Ammon's horn (tissue), 1 donor: ENCODE measurements around the gene GRXCR2.
"Not testable (repeated sequence)": the region's sequence is repeated elsewhere in the genome, so short reads cannot be mapped to it uniquely, and the experiment has no call there.

Experiments used
- DNase-seq: peaks from one replicate; pipeline ENCODE4 v3.0.0-alpha.2; 2016; ENCODE audit warnings: low spot score

The GRXCR2 gene

GRCh38 chr5:145874765-145875164, 2.0 kb upstream of the GRXCR2 start:
- DNase-seq: no peak

GRCh38 chr5:145872486-145872885, 328 bp downstream of the GRXCR2 start:
- no peak for DNase-seq

- no peak for DNase-seq
These were observed 3.1 kb downstream of the GRXCR2 start for GRCh38 chr5:145869753-145870152.

- DNase-seq: no peak
These were observed 5.0 kb downstream of the GRXCR2 start for GRCh38 chr5:145867806-145868205.

GRCh38 chr5:145864432-145864831, 8.4 kb downstream of the GRXCR2 start:
- DNase-seq: not testable (repeated sequence)

- no peak for DNase-seq
These were observed 9.8 kb downstream of the GRXCR2 start for GRCh38 chr5:145863003-145863402.

GRCh38 chr5:145859897-145860296, 12.9 kb downstream of the GRXCR2 start:
- no peak for DNase-seq

GRCh38 chr5:145859453-145859852, 13.4 kb downstream of the GRXCR2 start:
- no peak for DNase-seq

- no peak for DNase-seq
These were observed 13.9 kb downstream of the GRXCR2 start for GRCh38 chr5:145858959-145859358.

GRCh38 chr5:145856285-145856818, 16.5 kb downstream of the GRXCR2 start:
- DNase-seq: peak; percentile 12

GRCh38 chr5:145855763-145856267, 17.0 kb downstream of the GRXCR2 start:
- DNase-seq: no peak

GRCh38 chr5:145854651-145855258, 18.1 kb downstream of the GRXCR2 start:
- no peak for DNase-seq

GRCh38 chr5:145853781-145854376, 18.9 kb downstream of the GRXCR2 start:
- no peak for DNase-seq

GRCh38 chr5:145852990-145853389, 19.8 kb downstream of the GRXCR2 start:
- no peak for DNase-seq

- DNase-seq: no peak
These were observed 24.0 kb downstream of the GRXCR2 start for GRCh38 chr5:145848854-145849253.

- DNase-seq: no peak
These were observed 25.0 kb downstream of the GRXCR2 start for GRCh38 chr5:145847499-145848497.

GRCh38 chr5:145846081-145846480, 26.7 kb downstream of the GRXCR2 start:
- DNase-seq: no peak

GRCh38 chr5:145841299-145841698, 31.5 kb downstream of the GRXCR2 start:
- no peak for DNase-seq

- no peak for DNase-seq
These were observed 32.2 kb downstream of the GRXCR2 start for GRCh38 chr5:145840458-145841132.

GRCh38 chr5:145838276-145838675, 34.5 kb downstream of the GRXCR2 start:
- DNase-seq: no peak

- DNase-seq: not testable (repeated sequence)
These were observed 36.6 kb downstream of the GRXCR2 start for GRCh38 chr5:145836241-145836640.

- no peak for DNase-seq
These were observed 37.0 kb downstream of the GRXCR2 start for GRCh38 chr5:145835848-145836239.
